Small intestine (tissue), 7 donors: ENCODE data around the gene KLF7. TPM values are rescaled to one million over a fixed set of nuclear protein-coding genes. Genes with fewer than 3 reads are reported as not detected.

Experiments used
- DNase-seq, 2 donors: peaks; one replicate each; pipeline versions ENCODE4 v3.0.0 to v3.0.0-alpha.2; 2013
- FAIRE-seq: peaks from 2 replicates; lab custom pipeline; 2012; peaks lifted over from hg19 to GRCh38; lab: Jason Lieb, UNC
- H3K27ac ChIP-seq, 3 donors: one replicate each; pipeline ENCODE4 v1.5.1; 2013; ENCODE audit warnings: low read length in 2 of 3, mild to moderate bottlenecking in 2 of 3, control low read depth in 1 of 3, inconsistent platforms in 1 of 3, low read depth in 1 of 3, moderate library complexity in 1 of 3
- H3K27me3 ChIP-seq, 3 donors: one replicate each; pipeline ENCODE4 v1.6.1; 2013; ENCODE audit warnings: low read length in 3 of 3, inconsistent platforms in 1 of 3; ENCODE audit not compliant: control insufficient read depth in 3 of 3, insufficient read depth in 3 of 3
- H3K36me3 ChIP-seq, 3 donors: one replicate each; pipeline ENCODE4 v1.6.1; 2013; ENCODE audit warnings: low read length in 3 of 3, inconsistent platforms in 1 of 3, low read depth in 1 of 3, mild to moderate bottlenecking in 1 of 3, moderate library complexity in 1 of 3; ENCODE audit not compliant: control insufficient read depth in 3 of 3, insufficient read depth in 2 of 3
- H3K4me1 ChIP-seq, 3 donors: one replicate each; pipeline ENCODE4 v1.6.1; 2013; ENCODE audit warnings: low read length in 2 of 3, inconsistent platforms in 1 of 3, low read depth in 1 of 3, mild to moderate bottlenecking in 1 of 3, moderate library complexity in 1 of 3; ENCODE audit not compliant: control insufficient read depth in 3 of 3, insufficient read depth in 2 of 3
- H3K4me3 ChIP-seq, 3 donors: one replicate each; pipeline ENCODE4 v1.5.1; 2013; ENCODE audit warnings: low read length in 3 of 3, control low read depth in 1 of 3, inconsistent platforms in 1 of 3, low read depth in 1 of 3, mild to moderate bottlenecking in 1 of 3, moderate library complexity in 1 of 3
- H3K9me3 ChIP-seq, 2 donors: one replicate each; pipeline ENCODE4 v1.6.1; 2013; ENCODE audit warnings: low read depth in 1 of 2, low read length in 1 of 2; ENCODE audit not compliant: control insufficient read depth in 2 of 2, insufficient read depth in 1 of 2
- WGBS, 3 donors: extraction: QIAGEN DNeasy Blood & Tissue Kit; methylation state at CpG; one replicate each; pipeline ENCODE4 v1.1.7; 2013; 5-methylcytosine and 5-hydroxymethylcytosine counted together
- polyA plus RNA-seq, 4 donors: library from polyadenylated mRNA; stranded (reverse) in 3 of 4; unstranded in 1 of 4; fragments of 200-250 nt in 3 of 4; fragments of 120-200 nt in 1 of 4; gene quantifications; one replicate each; pipeline versions ENCODE4 v1.2.1 to v1.2.3, GENCODE V29; 2013
- donor health status: healthy with polysubstance abuse.
- donor health status: control.
- donor health status: control.
- donor health status: Bipolar disorder and iron deficiency.
- donor health status: healthy.

The KLF7 gene
- polyA plus RNA-seq, 4 donors = 1.1 to 11.7 (median 9.0) TPM

DNA sequence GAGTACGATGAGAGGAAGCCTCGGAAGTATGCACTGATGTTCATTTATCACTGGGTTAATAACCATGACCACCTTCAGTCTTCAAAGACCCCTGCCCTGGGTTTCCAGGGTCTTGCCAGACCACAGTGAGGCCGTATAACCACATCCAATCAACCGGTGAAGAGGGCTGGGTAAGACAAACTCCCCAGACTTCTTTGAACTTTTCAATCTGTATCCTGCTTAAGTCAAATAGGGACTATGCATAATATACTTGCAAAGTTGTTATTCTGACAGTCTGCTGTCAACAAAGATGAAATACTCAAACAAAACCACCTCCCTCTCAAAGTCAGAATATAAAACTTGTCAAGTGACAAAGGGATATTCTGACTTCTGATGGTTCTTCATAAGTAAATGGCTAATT, 54.0 kb downstream of the KLF7 start:
- no peak for FAIRE-seq

DNA sequence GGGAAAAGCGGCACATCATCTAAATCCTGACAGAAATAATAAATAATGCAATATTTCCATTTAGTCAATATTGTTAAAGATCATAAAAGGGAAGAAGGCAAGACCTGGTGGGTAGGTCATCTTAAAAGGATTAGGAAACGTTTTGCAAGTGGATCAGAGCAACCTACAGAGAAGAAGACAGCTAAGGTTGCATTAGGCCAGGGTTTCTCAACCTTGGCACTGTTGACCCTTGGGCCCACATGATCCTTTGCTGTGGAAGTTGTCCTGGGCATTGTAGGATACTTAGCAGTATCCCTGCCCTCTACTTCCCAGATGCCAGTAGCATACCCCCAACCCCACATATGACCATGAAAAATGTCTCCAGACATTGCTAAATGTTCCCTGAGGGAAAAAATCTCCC, 55.0 kb downstream of the KLF7 start:
- FAIRE-seq = no peak
- H3K4me1 ChIP-seq = no peaks in the 10 kb centered on the region
- no peak for DNase-seq
- H3K36me3 ChIP-seq = peaks cover 0 to 5% (median 0%) of the 10 kb centered on the region in 3 donors
- no peaks in the 10 kb centered on the region for H3K27me3 ChIP-seq
- H3K27ac ChIP-seq = no peak overlapping the region
- 65 to 83% (median 79%) methylated on average over 2 of the region's 2 CpGs for WGBS, 3 donors
- H3K9me3 ChIP-seq = no peaks in the 10 kb centered on the region
- H3K4me3 ChIP-seq = no peak overlapping the region

More for the DNA sequence above, 54.0 kb downstream of the KLF7 start:
- H3K4me1 ChIP-seq = no peaks in the 10 kb centered on the region
- H3K9me3 ChIP-seq = no peaks in the 10 kb centered on the region
- no peak overlapping the region for H3K27ac ChIP-seq
- DNase-seq = no peak
- 71 to 88% (median 82%) methylated on average over 4 of the region's 4 CpGs for WGBS, 3 donors
- no peaks in the 10 kb centered on the region for H3K27me3 ChIP-seq
- H3K36me3 ChIP-seq = peaks cover 0 to 3% (median 0%) of the 10 kb centered on the region in 3 donors
- H3K4me3 ChIP-seq = no peak overlapping the region

DNA sequence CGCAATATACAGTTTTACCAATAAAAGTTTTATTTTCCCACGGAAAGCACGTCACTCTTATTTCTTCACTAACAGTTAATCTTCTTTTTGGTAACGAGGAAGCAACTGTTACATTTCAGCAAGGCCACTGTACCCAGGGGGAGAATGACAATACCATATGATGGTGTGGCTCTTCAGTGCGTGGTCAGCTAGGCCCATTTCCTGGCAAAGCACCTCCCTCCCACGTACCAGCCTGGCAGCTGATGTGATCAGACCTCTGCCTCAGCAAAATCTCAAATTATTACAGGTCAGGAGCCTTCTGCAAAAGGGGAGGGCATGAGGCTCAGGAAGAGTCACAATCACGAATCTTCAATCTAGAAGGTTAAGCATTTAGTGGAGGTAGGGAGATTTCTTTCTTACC, 55.4 kb downstream of the KLF7 start:
- no peak for FAIRE-seq

DNA sequence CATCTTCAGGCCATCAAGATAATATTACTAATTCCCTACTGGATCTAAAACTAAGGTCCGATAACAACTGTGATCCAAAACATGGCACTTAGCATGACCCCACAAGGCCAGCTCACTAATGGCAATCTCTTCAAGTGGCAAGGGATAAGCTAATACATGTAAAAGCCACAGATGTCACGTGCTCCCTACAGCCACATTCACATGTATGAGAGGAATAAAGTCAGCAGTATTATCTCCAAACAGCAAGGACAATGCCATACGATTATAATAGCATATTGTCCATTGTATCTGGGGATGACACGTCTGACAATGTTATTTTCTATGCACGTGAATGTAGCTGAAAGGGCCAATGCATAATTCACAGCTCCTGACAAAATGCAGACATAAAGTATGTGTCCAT, 56.0 kb downstream of the KLF7 start:
- FAIRE-seq = no peak
- Histone ChIP-seq H3K36me3 (peaks cover 0 to 5% (median 0%) of the 10 kb centered on the region in 3 donors), H3K27ac (no peak overlapping the region)

More for the DNA sequence above, 55.4 kb downstream of the KLF7 start:
- DNase-seq = no peak
- no peak overlapping the region for H3K4me3 ChIP-seq
- H3K27ac ChIP-seq = no peak overlapping the region
- peaks cover 0 to 5% (median 0%) of the 10 kb centered on the region in 3 donors for H3K36me3 ChIP-seq
- WGBS, 3 donors = 88 to 93% (median 89%) methylated on average over 7 of the region's 7 CpGs
- H3K4me1 ChIP-seq = no peaks in the 10 kb centered on the region
- H3K9me3 ChIP-seq = no peaks in the 10 kb centered on the region
- H3K27me3 ChIP-seq = no peaks in the 10 kb centered on the region

DNA sequence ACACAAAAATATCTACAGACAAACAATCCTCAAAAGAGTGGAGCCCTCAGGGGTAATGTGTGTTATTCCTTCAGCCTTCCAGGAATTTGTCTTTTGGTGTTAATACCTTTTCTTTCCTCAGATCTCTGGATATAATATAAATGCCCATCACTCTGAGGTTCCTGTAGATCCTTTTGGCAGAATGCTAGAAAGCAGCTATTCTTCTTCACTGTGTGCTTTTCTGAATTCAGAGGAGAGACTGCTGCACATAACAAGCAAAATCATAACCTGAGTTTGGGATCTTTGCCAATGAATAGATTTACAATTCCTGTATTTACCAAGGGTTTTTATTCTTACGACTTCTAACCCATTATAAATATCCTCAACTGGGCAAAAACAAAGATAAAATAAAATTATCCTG, 57.3 kb downstream of the KLF7 start:
- no peaks in the 10 kb centered on the region for H3K27me3 ChIP-seq

More for the DNA sequence above, 56.0 kb downstream of the KLF7 start:
- Histone ChIP-seq H3K9me3 (no peaks in the 10 kb centered on the region), H3K4me1 (no peaks in the 10 kb centered on the region), H3K4me3 (no peak overlapping the region), H3K27me3 (no peaks in the 10 kb centered on the region)
- WGBS, 3 donors = 65 to 73% (median 68%) methylated on average over 5 of the region's 5 CpGs
- no peak for DNase-seq

DNA sequence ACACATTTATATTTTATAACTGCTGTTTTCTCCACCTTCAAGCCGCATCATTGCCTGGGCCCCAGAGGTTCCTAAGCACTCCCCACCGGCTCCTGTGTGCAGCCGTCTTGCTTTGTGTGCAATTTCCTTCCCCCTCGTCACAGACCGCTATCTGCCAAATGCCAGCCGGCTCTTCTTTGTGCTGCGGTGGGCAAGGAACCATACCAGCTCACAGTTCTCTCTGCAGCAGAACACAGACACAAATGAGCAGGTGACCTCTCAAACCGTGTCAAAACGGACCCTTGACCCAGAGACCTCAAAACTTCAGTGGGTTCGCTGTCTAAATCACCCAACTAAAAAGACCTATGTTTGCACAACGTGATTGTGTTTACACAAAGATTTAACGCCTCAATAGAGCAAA, 58.2 kb downstream of the KLF7 start:
- H3K36me3 ChIP-seq = peaks cover 0 to 5% (median 0%) of the 10 kb centered on the region in 3 donors
- FAIRE-seq (no peak), DNase-seq (peak in 1 of 2 donors; percentile 9)
- no peaks in the 10 kb centered on the region for H3K9me3 ChIP-seq
- 38 to 51% (median 44%) methylated on average over 12 of the region's 12 CpGs for WGBS, 3 donors
- H3K4me3 ChIP-seq = no peak overlapping the region
- no peak overlapping the region for H3K27ac ChIP-seq
- no peaks in the 10 kb centered on the region for H3K4me1 ChIP-seq
- H3K27me3 ChIP-seq = no peaks in the 10 kb centered on the region

More for the DNA sequence above, 57.3 kb downstream of the KLF7 start:
- Histone ChIP-seq H3K27ac (no peak overlapping the region), H3K9me3 (no peaks in the 10 kb centered on the region), H3K4me1 (no peaks in the 10 kb centered on the region), H3K4me3 (no peak overlapping the region), H3K36me3 (peaks cover 0 to 5% (median 0%) of the 10 kb centered on the region in 3 donors)
- DNase-seq (no peak), FAIRE-seq (no peak)
- 30 to 63% (median 54%) methylated on average over 1 of the region's 1 CpG for WGBS, 3 donors

DNA sequence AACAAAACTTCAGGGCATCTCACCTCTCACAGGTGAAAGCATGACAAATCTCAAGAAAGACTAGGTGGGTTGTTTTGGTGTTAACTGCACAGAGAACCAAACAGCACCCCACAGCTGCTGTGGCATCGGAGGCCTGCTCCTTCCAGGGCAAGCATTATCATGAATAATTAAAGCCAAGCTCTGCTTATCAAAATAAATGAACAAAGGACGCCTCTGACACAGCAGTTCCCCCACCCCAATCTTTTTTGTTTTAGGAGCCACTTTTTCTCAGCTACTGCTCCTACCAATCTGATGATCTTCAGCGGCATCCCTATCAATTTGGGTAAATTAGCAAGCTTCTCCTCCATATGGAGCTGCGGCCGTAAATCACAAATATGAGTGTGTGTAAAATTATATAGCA, 58.6 kb downstream of the KLF7 start:
- Histone ChIP-seq H3K4me3 (no peak overlapping the region), H3K4me1 (no peaks in the 10 kb centered on the region), H3K27ac (no peak overlapping the region), H3K9me3 (no peaks in the 10 kb centered on the region), H3K36me3 (peaks cover 0 to 5% (median 0%) of the 10 kb centered on the region in 3 donors), H3K27me3 (no peaks in the 10 kb centered on the region)
- FAIRE-seq (no peak), DNase-seq (no peak)
- 52 to 82% (median 79%) methylated on average over 5 of the region's 5 CpGs for WGBS, 3 donors

DNA sequence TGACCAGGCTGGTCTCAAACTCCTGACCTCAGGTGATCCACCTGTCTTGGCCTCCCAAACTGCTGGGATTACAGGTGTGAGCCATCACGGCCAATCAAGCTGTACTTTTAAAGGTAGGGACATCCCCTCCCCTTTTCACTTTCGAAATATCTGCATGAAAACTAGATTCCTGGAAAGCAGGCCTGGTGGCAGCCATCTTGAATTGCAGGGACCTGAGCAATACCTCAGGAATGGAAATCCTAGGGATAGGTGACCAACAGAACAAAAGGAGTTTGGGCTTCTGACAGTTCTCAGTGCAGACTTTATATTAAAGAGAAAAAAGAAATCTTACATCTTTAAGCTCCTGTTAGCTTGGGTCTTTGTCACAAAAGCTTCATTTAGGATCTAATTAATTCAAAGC, 62.6 kb downstream of the KLF7 start:
- Histone ChIP-seq H3K9me3 (no peaks in the 10 kb centered on the region), H3K4me3 (no peak overlapping the region), H3K36me3 (peaks cover 0 to 3% (median 0%) of the 10 kb centered on the region in 3 donors), H3K27me3 (no peaks in the 10 kb centered on the region), H3K4me1 (no peaks in the 10 kb centered on the region), H3K27ac (no peak overlapping the region)
- WGBS, 3 donors = 78 to 92% (median 89%) methylated on average over 2 of the region's 2 CpGs
- FAIRE-seq (no peak), DNase-seq (no peak)

DNA sequence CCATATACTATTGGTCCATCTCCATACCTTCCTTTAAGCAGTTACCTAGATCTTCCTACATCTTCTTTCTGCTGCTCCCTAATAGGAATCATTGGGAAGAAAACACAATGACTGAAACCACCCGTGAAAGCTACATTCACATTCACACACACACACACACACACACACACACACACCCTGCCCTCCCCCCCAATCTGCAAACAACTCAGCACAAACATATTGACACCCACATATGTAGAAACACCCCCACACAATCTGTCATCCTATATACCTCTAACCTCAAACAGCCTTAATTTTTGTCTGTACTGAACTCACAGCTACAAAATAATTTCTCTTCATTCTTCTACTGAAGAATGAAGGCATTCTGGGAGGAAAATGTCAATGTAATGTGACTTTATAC, 63.8 kb downstream of the KLF7 start:
- DNase-seq (no peak), FAIRE-seq (no peak)
- Histone ChIP-seq H3K4me3 (no peak overlapping the region), H3K4me1 (no peaks in the 10 kb centered on the region), H3K27me3 (no peaks in the 10 kb centered on the region), H3K27ac (no peak overlapping the region), H3K36me3 (peaks cover 0 to 3% (median 0%) of the 10 kb centered on the region in 3 donors), H3K9me3 (no peaks in the 10 kb centered on the region)
- WGBS, 3 donors = 68 to 88% (median 73%) methylated on average over 1 of the region's 1 CpG
